HG02973 (cell line): ENCODE results near the gene GPHB5.
"Not testable (repeated sequence)": the region's sequence is repeated elsewhere in the genome, so short reads cannot be mapped to it uniquely, and the experiment has no call there.

Experiments
- ATAC-seq: cut with Tn5 transposase; IDR thresholded peaks from one replicate; pipeline ENCODE4 v1.9.1; 2021; ENCODE audit warnings: moderate library complexity; ENCODE audit not compliant: unreplicated experiment

GPHB5 gene

DNA sequence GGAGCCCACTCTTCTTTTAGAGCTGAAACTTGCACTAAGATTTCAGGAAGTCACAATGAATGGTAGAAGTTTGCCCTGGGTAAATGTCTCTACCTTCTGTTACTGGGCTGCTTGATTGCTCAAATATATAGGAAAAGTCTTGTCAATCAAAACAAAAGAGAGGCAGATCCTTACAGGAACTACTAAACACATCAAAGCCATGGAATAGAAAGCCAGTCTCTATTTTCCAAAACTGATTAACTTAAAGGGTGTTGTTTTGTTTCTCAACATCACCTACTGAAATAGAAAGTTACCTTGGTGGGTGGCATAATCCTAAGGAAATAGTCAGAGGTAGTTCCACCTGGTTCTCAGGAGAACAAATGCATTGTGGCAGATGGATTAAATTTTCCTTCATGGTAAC, at the start of gene GPHB5:
GPHB5 (minus strand) TSS at position 101 of the 400 bp plus-strand sequence. CDS start 1,086 bp downstream, outside the sequence.
- no peak for ATAC-seq

DNA sequence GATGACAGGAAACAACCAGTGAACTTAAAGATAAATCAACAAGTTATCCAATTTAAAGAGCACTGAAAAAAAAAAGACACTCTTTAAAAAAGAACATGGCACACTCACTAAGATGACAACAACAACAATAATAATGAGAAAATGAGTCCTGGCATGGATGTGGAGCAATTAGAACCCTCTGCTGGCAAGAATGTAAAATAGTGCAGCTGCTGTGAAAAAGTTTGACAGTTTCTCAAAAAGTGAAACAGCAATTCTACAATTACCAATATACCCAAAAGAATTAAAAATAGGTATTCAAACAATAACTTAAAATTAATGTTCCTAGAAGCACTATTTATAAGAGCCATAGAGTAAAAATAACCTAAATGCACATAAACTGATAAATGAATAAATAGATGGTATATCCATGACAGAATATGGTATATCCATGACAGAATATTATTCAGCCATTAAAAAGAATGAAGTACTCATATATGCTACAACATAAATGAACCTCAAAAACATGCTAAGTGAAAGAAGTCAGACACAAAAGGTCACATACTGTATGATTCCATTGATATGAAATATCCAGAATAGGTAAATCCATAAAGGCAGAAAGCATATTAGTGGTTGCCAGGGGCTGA, 49.1 kb upstream of the GPHB5 start:
- no peak for ATAC-seq

DNA sequence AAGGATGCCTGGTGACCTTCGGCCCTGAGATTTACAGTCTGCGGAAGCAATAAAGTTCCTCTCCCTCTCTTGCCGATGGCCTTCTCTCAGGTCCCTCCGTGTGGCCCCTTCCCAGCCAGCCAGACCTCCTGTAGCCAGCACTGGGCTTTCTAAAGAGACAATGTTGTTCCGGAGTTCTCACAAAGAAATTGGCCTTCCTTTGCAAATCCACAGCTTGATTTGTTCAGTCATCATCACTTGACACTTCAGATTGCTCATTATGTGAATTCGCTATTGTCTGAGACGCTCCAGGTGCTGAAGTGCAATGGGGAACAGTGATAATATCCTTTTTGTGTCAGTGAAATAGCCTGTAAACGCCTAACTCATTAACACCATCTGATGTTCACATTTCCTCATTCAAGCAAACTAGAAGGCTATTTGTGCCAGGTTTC, 43.7 kb upstream of the GPHB5 start:
- no peak for ATAC-seq

DNA sequence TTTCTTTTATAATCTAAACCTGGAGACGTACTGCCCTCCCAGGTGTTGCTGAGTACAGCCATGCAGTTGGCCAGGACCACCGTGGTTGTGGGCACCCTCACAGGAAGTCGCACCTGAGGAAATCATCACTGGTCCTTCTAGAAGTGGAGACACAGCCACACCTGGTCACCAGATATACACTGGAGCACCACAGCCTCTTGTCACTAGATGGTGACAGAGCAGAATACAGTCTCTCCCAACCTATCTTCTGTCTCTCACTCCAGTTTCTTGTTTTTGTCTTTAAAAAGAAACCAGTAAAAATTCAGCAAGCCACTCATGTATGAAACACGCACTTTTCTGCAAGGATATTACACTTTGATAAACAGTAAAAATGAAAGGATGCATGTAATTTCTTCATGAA, 43.1 kb upstream of the GPHB5 start:
- no peak for ATAC-seq

DNA sequence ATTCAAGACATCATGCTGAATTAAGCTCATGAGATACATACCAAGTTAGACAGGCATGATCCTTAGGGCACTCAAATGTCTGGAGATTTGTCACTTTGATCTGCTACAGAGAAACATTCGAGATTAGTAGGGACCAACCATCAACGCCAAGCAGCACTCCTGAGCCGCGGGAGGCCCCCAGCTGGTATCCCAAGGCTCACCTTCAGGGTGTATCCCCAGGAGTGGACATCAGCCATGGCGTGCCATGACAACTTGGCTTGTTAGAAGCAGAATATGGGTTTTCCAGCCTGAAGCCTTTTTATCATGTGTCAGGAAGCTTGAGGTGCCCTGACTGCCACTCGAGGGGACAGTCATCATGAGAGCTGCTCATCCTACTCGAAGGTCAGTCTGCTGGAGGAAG, 39.1 kb upstream of the GPHB5 start:
- ATAC-seq, result no peak

- no peak for ATAC-seq
Observed at GRCh38 chr14:63345826-63346225, 27.1 kb upstream of the GPHB5 start.

- ATAC-seq, result no peak
Observed at GRCh38 chr14:63344336-63344735, 25.6 kb upstream of the GPHB5 start.

DNA sequence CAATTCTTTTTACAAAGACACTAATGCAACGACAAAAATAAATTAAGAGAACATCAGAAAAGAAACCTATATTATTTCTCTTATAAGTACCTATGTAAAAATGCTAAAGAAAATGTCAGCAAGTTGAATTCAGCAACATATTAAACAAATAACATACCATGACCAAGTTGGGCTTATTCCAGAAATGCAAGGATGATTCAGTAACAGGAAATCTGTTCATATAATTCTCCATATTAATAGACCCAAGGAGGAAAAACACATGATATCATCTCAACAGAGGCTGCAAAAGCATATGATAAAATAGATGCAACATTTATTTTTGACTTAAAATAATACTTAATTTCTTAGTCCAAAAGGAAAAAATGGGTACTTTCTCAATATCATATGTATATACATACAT, 25.1 kb upstream of the GPHB5 start:
- ATAC-seq, result no peak

DNA sequence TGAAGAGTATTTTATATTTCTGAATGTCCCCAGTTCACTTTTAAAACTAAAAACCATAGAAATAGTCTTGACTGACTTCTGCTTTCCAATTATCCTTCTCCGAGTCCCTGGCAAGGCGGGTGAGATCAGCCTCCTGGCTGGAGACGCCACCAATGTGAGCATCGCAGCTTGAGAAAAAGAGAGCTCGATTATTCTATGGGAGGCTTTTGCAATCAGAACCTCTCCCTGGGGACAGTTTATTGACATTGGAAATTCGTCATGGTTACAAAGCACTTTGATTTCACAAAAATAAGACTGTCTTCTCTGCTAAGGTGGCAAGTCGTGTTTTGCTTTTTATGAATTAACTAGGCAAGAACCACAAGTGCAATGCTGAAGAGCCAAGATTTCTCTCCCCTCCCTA, 23.6 kb upstream of the GPHB5 start:
- no peak for ATAC-seq

GRCh38 chr14:63328787-63329737, 10.3 kb upstream of the GPHB5 start:
- ATAC-seq, result no peak

GRCh38 chr14:63326840-63327239, 8.1 kb upstream of the GPHB5 start:
- no peak for ATAC-seq

DNA sequence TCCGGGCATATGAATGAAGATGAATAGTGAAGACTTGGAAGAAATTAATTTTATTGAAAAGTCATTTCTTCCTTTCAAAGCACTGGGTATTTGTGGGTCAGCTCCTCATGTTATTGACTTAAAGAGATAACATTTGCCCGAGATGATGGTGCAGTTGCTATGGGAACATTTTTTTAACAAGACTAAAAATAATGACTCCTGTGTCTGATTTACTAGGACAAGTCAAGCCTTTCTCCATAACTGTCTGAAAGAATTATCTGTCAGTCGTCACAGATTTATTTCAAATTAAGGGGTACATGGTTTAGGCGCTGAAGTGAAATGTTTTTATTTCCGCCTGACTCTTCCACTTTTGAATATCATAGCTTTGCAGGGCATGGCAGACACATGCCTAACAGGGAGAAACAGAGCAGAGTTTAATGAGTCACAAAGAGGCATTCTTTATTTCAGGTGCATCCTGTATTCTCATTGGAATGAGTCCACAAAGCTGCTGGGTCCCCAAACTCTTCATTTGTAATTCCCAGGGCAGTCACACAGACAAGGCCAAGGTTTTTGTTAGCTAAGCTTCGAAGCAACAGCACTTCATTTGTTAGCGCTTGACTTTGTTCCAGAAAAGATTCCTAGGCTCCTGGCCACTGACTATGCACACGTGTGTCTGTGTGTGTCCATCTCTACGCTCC, 4.3 kb upstream of the GPHB5 start:
- ATAC-seq, result no peak

- no peak for ATAC-seq
Observed at GRCh38 chr14:63322472-63322871, 3.7 kb upstream of the GPHB5 start.

GRCh38 chr14:63308723-63309317, 9.9 kb downstream of the GPHB5 start:
- ATAC-seq, result no peak

- not testable (repeated sequence) for ATAC-seq
Observed at GRCh38 chr14:63304429-63304828, 14.3 kb downstream of the GPHB5 start.

DNA sequence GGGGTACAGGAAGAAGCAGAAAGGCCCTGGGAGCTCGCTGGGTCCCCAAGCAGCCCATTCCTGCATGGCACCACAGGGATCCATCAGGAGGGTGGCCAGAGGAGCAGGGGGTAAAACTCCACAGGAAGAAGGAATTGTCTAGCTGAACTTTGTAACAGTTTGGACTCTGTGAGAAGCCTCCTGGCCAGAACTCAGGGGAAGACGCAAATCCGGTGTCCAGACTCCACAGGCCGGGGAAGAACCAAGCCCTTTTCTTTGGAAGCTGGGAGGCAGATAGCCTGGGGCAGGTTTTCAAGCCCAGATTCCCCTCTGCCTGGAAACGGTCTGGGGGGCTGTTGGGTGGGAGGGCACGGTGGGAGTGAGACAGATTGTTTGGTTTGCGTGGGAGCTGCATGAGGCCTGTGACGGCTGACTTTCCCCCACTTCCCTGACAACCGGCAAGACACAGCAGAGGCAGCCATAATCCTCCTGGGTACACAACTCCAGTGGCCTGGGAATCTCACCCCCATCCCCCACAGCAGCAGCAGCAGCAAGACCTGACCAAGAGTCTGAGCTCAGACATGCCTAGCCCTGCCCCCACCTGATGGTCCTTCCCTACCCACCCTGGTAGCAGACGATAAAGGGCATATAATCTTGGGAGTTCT, 16.7 kb downstream of the GPHB5 start:
- no peak for ATAC-seq

GRCh38 chr14:63300854-63301253, 17.9 kb downstream of the GPHB5 start:
- ATAC-seq, result no peak

DNA sequence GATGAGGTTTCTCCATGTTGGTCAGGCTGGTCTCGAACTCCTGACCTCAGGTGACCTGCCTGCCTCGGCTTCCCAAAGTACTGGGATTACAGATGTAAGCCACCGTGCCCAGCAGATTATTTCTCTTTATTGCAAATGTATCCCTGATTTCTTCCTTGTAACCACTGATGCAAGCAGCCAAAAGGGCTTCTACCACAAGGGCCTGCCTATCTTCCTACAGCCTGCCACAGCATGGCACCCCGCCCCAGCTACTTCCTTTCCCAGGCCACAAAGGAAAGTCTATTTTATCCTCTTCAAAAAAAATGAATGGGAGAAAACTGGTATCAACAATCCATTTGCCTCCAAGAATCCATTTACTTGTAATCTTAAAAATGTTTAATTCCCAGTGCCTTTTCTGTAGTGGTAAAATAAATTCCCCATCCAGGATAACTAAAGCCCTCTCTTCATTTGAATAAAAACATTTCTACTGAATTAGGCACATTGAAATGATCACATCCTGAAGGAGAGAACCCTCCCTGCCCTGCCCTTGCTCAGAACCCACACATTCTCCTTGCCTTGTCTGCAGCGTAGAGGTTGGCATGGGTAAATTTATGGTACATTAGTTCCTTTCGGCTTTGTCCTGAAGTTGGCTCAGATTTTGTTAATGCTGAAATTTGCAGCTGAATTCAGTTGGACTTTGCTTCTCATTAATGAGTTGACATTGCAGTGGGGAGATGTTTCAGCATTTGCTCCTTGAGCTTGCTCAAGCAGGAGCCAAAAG, 19.2 kb downstream of the GPHB5 start:
- ATAC-seq, result no peak

- no peak for ATAC-seq
Observed at GRCh38 chr14:63297372-63298063, 21.2 kb downstream of the GPHB5 start.
